Measurements from ENCODE around the gene TXN2.
"Not testable (repeated sequence)": the region's sequence is repeated elsewhere in the genome, so short reads cannot be mapped to it uniquely, and the experiment has no call there.

TXN2 gene

DNA sequence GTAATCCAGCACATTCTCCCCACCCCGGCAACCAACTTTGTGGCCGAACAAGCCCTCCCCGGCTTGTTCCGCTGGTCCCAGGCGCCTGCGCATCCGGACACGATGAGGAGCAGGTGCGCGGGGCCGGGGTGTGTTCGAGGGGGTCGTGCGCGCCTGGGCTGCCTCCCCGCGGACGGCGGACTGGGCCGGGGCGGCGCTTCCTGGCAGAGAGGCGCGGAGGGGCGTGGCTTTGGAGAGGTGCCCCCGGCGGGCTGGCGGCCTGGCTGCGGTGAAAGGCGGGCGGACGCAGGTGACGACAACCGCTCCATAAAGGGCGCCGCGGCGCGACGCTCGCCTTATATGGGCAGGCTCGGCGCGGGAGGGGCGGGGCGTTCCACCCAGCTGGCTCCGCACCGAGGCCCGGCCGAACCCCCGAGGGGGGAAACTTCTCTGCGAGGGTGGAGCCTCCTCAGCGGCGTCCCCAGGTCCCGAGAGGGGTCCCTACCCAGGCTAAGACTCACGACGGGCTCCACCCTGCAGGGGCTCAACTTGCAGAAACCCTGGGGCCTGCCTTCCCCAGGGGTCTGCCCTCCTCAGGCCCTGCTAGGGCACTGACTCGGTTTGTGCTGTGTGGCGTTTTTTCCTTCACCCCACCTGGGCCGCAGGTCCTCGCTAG lies 26.4 kb downstream of the TXN2 start:
- peak; percentile 87 to 96 for DNase-seq

DNA sequence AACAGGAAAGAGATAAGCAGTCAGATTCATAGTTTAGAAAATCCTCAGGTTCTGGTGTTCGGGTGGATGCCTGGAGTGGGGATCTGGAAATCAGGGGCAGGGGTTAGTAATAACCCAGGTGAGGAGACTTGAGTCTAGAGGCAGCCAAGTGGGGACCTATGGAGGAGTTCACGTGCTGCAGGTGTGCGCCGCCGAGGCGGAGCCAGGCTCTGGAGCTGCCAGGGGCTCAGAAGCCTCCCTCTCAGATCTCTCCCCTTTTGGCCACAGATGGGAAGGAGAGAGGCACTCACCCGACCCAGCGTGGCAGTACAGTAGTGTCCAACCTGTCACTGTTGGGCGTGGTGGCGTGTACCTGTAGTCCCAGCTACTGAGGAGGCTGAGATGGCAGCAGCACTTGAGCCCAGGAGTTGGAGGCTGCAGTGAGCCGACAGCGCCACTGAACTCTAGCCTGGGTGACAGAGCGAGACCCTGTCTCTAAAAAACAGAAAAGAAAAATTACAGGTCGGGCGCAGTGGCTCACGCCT lies 27.5 kb downstream of the TXN2 start:
- DNase-seq: no peak

GRCh38 chr22:36452978-36453607 lies 28.3 kb downstream of the TXN2 start:
- not testable (repeated sequence) for DNase-seq

- DNase-seq: no peak
These were observed 29.0 kb downstream of the TXN2 start for GRCh38 chr22:36452250-36452977.

DNA sequence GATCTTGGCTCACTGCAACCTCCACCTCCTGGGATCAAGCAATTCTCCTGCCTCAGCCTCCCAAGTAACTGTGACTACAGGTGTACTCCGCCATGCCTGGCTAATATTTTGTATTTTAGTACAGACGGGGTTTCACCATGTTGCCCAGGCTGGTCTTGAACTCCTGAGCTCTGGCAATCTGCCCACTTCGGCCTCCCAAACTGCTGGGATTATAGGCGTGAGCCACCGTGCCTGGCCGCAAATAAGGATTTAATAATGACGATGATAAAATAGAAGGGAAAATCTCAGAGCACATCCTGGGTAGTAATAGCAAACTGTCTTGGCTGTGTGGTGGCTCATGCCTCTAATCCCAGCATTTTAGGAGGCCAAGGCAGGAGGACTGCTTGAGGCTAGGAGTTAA lies 30.5 kb downstream of the TXN2 start:
- DNase-seq: not testable (repeated sequence)

DNA sequence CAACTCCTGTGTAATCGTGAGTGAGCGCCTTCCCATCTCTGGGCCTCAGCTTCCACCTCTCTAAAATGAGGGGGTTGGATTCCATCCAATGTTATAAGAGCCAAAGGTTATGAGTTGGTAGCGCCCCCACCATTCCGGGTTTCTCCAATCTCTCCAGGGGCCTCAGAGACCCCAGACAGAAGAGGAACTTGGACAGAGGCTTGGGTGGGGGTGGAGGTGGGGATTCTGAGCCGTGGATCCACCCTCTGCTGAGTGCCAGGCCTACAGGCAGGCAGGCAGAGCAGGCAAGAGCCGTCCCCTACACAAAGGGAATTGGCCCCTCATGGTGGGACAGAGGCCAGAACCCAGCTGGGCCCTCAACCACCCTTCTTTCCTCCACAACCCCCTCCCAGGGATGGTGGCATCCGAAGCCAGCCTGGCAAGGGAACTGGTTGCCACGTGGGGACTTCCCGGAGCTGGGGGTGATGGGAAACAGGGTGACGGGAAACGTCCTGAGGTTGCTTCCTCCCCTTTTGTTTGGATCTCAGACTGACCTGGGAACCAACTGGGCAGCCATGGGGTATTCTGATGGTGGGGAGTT lies 31.8 kb downstream of the TXN2 start:
- no peak for DNase-seq

DNA sequence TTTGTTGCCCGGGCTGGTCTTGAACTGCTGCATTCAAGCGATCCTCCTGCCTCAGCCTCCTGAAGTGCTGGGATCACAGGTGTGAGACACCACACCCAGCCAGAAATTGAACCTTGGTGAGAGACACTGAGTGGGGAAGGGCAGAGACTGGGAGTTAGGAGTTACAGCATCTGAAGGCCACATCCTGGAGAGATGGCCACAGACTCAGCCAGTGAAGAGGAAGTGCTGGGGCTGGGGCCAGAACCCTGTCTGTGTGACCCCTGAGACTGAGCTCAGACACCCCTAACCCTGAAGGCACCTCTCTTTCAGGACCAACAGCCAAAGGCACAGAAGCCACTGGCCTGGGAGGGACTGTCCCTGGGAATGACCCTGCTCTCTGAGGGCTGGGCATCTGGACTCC lies 33.8 kb downstream of the TXN2 start:
- no peak for DNase-seq

DNA sequence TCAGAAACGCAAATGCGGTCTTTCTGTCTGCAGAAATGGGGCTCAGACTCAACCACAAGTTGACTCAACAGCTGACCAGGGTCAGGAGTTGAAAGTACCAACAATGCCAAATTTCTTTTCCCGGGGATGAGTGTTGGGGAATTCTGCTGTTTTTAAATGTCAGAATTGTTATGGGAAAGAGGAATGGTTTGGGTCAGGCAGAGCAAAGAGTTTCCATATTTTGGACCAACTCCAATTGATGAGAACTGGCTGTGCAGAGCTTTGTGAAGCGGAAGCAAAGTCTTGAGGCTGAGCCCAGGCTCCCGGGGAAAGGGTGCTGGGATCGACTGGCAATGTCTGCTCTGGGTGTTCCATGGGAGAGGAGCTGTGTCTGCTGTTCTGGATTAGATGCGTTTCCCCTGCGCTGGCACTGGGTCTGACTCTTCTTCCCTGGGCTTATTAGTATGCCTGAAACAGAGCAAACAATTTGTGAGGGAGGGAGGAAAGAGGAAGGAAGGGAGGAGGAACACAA lies 36.2 kb downstream of the TXN2 start:
- no peak for DNase-seq

DNA sequence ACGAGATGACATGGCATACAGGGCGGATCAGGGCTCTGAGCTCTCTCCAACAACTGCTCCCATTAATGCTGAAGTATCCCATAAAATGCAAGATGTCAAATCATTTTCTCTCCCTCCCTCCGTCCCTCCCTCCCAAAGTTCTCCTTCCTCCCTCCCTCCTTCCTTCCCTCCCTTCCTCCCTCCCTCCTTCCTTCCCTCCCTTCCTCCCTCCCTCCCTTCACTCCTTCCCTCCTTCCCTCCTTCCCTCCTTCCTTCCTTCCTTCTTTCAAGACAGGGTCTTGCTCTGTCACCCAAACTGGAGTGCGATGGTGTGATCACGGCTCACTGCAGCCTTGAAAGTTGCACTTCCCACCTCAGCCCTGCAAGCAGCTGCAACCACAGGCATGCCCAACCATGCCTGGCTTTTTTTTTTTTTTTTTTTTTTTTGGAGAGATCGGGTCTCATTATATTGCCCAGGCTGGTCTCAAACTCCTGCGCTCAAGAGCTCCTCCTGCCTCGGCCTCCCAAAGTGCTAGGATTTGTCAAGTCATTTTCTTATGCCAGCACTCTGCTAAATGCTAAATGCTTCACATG lies 38.2 kb downstream of the TXN2 start:
- DNase-seq: no peak

DNA sequence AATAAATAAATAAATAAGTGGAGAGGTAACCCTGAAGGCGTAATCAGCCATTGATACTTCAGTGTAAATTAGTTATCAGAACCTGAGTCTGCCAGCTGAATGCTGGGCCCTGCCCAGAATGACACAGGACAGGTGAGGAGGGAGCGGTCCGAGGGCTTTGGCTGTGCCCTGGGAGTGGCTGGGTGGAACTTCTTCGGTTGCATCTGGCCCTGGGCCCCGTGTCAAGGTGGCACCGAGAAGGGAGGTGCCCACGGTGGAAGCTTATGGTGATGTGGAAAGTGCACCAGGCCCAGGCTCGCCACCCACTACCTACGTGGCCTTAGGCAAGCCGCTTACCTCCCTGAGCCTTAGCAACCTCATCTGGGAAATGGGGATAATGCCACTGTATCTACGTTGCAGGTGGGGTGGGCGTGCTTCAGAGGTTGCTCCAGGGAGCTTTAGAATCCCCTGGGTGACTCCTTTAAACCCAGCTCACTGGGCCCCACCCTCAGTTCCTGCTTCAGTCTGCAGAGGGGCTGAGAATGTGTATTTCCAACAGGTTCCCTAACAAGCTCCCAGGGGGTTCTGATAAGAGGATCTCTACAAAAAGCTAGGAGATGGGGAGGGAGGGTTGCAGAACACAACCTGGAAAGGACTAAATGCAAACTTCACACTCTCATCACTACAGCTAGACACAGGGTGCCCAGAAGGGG lies 38.8 kb downstream of the TXN2 start:
- DNase-seq: no peak

DNA sequence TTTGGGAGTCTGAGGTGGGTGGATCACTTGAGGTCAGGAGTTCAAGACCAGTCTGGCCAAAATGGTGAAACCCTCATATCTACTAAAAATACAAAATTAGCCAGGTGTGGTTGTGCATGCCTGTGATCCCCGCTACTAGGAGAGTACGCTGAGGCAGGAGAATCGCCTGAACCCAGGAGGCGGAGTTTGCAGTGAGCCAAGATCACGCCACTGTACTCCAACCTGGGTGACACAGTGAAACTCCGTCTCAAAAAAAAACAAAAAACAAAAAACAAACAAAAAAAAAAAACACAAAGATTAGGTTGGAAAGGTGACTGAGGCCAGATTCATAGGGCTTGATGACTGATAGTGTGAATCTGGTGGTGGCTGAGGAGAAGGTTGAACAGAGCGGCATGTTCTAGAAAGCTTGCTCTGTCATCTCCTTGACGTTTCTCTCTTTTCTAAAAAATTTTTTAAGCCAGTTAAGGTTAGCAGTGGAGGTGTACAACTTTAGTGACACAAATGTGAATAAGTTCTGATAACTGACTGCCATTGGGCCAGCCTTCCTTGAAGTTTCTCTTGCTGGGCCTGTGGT lies 40.9 kb downstream of the TXN2 start:
- DNase-seq: no peak

GRCh38 chr22:36439481-36440271 lies 41.8 kb downstream of the TXN2 start:
- DNase-seq: no peak

DNA sequence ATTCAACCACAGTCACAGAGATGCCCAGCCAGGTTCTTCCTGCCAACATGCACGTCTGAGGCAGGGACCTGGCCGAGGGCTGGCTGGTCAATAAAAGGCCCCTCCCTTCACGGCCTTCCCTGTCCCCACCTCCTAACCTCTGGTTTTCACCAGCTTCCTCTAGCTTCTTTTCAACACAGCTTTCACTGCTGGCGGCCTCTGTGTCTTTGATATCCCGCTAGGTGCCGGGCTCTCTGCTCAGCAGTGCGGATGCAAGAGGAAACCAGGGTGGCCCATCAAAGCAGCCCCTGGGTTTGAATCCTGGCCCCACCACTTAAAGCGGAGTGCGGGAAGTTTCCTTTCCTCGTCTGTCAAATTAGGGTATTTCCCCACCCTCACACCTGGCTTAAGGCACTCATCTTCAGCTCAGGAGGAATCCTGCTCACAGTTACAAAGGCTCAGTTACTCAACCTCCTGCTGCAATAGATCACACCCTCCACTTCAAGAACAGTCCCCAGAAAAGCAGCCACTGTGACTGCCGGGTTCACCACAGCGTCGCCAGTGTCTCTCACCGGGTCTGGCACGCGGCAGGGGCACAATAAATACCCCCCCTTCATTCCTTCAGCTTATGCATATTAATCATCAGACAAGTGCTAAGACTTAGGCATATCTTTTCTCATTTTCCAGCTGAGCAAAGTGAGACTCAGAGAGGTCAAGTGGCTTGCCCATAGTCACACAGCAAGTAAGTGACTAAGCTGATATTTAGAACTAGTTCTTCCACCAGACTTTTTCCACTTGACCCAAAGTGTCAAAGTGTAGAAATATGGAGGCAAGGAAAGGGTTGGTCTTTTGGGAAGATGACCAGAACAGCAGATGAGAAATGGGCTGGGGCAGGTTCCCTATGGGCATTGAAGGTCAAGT lies 45.7 kb downstream of the TXN2 start:
- no peak for DNase-seq

- DNase-seq: peak; percentile 34 to 53
These were observed 47.9 kb downstream of the TXN2 start for GRCh38 chr22:36433318-36434231.

- no peak for DNase-seq
These were observed 48.7 kb downstream of the TXN2 start for GRCh38 chr22:36432592-36433317.

- DNase-seq: no peak
These were observed 49.5 kb downstream of the TXN2 start for GRCh38 chr22:36431977-36432376.

DNA sequence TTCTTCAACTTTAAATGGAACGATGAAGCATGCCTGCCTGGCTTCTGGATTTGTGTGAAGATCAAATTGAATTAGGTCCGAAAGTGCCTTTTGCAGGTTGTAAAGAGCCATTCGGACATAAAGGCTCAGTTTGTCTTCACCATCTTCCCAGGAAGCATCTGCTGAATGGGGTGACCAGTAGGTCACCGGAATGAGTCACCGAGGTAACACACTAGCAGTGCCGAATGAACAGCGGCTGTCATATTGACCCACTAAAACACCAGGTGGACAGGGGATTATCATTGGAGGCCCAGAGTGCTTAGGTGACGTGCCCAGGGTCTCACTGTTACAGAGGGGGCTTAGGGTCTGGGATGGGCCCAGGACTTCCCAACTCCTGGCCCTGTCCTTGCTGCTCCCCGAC lies 50.6 kb downstream of the TXN2 start:
- no peak for DNase-seq

- DNase-seq: not testable (repeated sequence)
These were observed 53.5 kb downstream of the TXN2 start for GRCh38 chr22:36427952-36428351.

All from NCI-H1930 (cell line).